HG03442 (cell line): ENCODE measurements around the gene AIMP2.
A peak's percentile ranks its signal among the peaks of the same experiment; 100 is the strongest.
"Not testable (repeated sequence)": the region's sequence is repeated elsewhere in the genome, so short reads cannot be mapped to it uniquely, and the experiment has no call there.

Source experiments
- ATAC-seq: cut with Tn5 transposase; IDR thresholded peaks from one replicate; pipeline ENCODE4 v1.9.1; 2021; ENCODE audit warnings: mild to moderate bottlenecking, moderate library complexity; ENCODE audit not compliant: unreplicated experiment

The AIMP2 gene

GRCh38 chr7:6026011-6026819 lies 17.1 kb downstream of the AIMP2 start:
- peak; percentile 91 for ATAC-seq

DNA sequence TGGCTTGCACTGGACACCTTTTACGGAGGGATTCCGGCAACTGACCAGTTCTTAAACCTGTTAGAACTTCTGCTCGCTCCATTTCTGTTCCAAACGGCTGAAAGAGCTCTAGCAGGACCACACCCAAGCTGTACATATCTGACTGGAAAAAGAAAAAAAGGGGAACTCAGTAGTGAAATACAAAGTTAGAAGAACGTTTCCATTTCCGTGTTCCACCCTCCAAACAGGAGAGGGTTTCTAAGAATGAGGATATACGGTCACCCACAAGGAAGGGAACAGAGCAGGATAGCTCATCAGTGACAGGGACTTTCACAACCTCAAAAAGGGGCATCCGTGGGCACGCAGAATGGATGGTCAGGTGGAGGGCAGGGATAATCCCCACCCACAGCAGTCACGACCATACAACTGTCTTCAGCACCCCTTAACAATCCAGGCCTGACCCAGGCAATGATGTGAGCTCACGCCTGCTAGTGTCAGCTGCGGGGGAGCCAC lies 17.8 kb downstream of the AIMP2 start:
- peak; percentile 14 for ATAC-seq

- ATAC-seq = no peak
Measured at GRCh38 chr7:6027806-6028365, 18.8 kb downstream of the AIMP2 start.

DNA sequence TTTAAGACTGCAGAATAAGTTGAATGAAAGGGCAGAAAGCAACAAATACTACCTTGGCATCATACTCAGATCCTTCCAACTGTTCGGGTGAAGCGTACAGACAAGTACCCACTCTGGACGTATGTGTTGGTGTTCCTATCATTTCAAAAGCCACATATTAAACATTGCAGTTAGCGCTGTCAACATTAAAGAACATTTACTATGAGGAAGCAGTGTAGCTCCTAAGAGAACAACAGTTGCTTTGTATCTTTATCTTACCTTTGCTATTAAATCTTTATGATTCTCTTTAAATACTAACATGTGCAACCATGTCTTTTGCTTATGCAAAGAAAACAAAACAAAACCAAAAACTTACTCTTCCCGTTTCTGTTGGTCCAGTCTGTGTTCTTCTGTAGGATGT lies 19.5 kb downstream of the AIMP2 start:
- no peak for ATAC-seq

GRCh38 chr7:6030988-6031387 lies 21.9 kb downstream of the AIMP2 start, which contains the start of gene ANKRD61:
ANKRD61 (plus strand) TSS chr7:6031376; CDS start chr7:6031376, 0 bp downstream.
- no peak for ATAC-seq

GRCh38 chr7:6031567-6031966 lies 22.5 kb downstream of the AIMP2 start:
- no peak for ATAC-seq

DNA sequence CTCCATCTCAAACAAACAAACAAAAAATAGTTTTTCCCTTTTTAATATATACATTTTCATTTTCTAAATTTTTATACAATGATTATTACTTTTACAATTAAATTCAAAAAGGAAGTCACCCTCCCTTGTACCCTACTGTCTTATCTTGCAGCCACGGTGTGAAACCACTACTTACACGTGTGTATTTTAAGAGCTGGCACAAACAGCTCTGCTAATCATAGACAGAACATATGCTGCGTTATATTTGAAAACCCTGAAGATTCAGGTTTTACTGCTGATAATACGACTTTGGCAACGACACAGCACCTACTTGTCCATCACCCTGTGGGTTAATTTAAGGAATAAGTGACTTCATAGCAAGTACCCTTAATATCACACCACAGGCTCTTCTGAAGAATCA lies 23.1 kb downstream of the AIMP2 start:
- no peak for ATAC-seq

DNA sequence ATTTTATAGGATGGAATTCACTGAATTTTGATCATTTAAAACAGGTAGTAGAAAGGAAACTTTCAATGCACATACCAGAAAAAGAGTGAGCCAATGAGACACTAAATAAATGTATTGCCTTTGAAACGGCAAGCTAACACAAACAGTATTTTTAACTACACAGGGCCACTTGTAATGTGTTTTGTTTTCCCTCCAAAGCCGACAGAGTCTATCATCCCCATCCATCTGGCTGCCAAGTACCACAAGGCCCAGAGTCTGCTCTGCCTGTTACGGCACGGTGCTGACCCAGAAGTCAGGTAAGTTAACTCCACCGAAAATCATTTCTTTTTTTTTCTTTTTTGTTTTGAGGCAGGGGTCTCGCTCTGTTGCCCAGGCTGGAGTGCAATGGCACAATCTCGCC lies 23.6 kb downstream of the AIMP2 start:
- ATAC-seq = no peak

- no peak for ATAC-seq
Measured at GRCh38 chr7:6035165-6035564, 26.1 kb downstream of the AIMP2 start.

DNA sequence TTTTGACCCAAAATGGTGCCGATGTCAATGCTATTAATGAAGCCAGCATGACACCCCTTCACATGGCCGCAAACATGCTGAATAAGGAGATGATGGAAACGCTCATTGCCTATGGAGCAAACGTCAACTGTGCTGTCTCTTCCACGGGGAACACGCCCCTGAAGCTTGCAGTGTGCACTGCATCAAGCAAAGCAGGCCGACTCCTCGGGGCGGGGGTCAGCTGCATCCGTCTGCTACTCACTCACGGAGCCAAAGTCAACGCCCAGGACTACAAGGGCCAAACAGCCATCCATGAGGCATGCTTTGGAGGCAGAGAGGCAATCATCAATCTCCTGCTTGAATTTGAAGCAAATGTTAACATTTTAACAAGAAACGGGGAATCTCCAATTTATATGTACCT lies 26.6 kb downstream of the AIMP2 start:
- no peak for ATAC-seq

DNA sequence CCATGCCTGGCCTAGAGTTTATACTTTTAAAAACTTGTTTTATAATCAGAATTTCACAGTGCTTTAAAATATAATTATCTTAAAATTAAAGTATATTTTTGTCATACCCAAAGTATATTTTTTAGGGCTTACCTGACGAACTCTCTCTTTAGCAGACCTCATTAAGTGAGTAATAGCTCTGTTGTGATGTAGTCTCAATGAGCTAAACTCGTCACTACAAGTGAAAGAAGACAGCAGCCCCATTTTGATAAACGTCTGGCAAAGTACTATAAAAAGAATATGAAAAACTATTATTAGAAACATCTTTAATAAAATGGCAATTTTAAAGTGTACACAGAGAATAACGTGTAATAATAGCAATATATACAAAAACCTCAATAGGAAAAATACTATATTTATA lies 40.7 kb downstream of the AIMP2 start:
- no peak for ATAC-seq

DNA sequence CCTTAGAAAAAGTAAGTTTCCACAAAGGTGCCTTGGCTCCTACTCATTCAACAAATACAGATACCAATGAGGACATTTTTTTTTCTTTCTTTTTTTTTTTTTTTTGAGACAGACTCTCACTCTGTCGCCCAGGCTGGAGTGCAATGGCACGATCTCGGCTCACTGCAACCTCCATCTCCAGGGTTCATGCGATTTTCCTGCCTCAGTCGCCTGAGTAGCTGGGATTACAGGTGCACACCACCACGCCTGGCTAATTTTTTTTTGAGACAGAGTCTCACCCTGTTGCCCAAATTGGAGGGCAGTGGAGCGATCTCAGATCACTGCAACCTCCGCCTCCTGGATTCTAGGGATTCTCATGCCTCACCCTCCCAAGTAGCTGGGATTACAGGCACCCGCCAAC lies 42.1 kb downstream of the AIMP2 start:
- ATAC-seq = not testable (repeated sequence)

DNA sequence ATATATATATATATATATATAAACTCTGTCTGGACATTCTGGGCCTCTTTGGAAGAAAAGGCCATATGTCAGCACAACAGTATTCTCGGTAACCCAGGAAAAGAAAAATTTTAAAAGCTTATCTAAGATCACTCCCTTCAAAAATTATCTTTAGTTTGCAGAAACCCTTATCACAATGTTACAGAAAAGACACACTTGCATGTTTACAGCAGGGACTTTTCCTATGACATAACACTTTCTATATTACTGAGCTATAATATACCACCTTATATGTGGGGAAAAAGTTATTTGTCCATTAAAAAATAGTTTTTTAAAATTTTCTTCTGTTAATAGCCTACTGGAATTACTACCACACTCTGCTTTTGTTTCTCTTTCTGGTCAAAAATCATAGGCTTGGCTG lies 47.5 kb downstream of the AIMP2 start:
- no peak for ATAC-seq

DNA sequence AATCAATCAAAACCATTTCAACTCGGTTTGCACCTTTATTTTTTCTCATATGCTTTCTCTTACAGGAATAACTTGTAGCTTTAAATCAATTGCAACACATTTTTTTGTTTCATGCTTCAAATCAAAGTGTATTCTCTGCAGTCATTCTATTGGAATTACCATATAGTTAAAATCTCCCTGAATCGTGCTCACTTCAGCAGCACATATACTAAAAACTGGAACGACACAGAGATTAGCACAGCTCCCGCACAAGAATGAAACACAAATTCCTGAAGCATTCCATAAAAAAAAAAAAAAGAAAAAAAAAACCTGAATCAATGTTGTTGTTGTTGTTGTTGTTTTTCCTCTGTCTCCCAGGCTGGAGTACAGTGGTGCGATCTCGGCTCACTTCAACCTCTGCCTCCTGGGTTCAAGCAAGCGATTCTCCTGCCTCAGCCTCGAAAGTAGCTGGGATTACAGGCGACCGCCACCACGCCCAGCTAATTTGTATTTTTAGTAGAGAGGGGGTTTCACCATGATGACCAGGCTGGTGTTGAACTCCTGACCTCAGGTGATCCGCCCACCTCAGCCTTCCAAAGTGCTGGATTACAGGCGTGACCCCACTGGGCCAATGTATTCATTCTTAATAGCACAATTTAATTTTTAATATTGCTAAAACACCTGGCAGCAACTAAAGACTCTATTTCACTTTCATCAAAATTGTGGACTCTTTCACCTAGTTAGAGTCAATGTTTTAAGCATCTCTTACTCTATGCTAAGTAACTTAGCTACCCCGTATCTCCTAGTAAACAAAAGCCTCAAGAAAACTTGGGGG lies 48.5 kb downstream of the AIMP2 start:
- no peak for ATAC-seq

DNA sequence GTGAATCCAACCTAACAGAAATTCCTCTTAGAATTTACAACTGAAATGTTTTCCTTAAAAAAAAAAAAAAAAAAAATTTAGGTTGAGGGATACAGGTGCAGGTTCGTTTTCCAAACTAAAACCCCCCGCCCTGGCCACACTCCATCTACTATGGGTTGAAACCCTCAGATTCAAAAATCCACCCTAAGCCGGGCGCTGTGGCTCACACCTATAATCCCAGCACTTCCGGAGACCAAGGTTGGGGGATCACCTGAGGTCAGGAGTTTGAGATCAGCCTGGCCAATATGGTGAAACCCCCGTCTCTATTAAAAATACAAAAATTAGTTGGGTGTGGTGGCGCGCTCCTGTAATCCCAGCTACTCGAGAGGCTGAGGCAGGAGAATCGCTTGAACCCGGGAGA lies 50.9 kb downstream of the AIMP2 start:
- not testable (repeated sequence) for ATAC-seq

DNA sequence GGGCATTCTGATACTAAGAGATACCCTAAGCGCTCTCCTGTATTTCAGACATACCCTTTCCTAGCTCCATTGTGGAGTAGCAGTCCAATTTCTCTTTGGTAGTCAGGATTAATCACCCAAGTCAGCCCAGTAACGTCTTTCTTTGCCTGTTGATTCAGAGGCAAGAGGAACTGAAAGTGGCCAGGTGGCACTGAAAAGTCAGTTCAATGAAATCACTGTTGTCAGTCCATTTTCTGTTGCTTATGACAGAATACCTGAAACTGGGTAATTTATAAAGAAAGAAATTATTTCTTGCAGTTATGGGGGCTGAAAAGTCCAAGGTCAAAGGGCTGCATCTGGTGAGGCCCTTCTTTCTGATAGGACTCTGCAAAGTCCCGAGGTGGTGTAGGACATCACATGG lies 62.3 kb downstream of the AIMP2 start:
- peak; percentile 65 for ATAC-seq
